ENCODE measurements around the gene ZNF532.

Gene ZNF532

DNA sequence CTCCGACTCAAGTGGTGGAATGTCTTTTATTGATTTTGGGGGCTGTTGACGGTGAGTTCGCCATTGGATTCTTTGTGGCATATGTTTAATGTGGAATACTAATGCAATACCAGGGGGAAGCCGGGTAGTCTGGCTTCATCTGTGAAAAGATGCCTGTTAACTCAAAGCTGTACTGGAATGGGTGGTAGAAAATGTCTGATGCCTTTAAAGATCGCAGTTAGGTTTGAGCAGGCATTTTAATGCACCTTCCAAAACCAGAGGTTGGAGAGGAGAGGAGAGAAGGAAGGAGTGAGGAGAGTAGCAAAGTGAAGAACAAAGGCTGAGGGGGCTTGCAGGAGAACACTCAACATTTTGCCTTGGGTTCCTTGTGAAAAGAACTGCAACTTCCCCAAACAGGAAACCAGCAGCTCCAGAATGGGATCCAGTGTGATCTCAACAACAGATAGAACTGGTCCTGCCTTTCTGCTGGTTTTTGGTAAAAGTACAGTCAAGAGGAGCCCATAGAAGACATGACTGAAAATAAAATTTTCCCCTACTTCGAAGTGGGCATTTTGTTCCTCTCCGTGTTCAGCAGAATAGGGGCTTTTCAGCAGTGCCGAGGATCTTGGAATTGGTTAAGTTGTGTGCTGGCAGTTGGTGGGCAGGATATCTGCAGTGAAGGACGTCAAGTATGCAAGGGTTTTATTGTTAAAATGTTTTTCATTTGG lies 1.5 kb downstream of the ZNF532 start:
- H3K36me3 ChIP-seq (ENCODE audit: insufficient read depth, low read length): no peaks in the 10 kb centered on the region
- no peak overlapping the region for H3K4me3 ChIP-seq (ENCODE audit: low read length, poor library complexity, severe bottlenecking)
- H4K20me1 ChIP-seq (ENCODE audit: insufficient read depth, low read length, poor library complexity, severe bottlenecking): no peaks in the 10 kb centered on the region
- H3K4me1 ChIP-seq (ENCODE audit: insufficient read depth, low read length, poor library complexity, severe bottlenecking): no peaks in the 10 kb centered on the region
- no peak overlapping the region for H3K4me2 ChIP-seq (ENCODE audit: low read depth, low read length, poor library complexity, severe bottlenecking)
- H3F3A ChIP-seq (ENCODE audit: low read depth): no peaks in the 10 kb centered on the region
- H3K79me2 ChIP-seq (ENCODE audit: insufficient read depth, low read length): no peaks in the 10 kb centered on the region
- H3K9me2 ChIP-seq (replicated peaks; ENCODE audit: low read depth, low read length): no peaks in the 10 kb centered on the region
- H3K9ac ChIP-seq (ENCODE audit: low read depth, low read length, poor library complexity, severe bottlenecking): no peak overlapping the region
- H3K9me3 ChIP-seq (ENCODE audit: insufficient read depth, low read depth, low read length): no peaks in the 10 kb centered on the region
- TF ChIP-seq EZH2phosphoT487 (IDR thresholded peaks at IDR 0.05; ENCODE audit: borderline replicate concordance): no peak
- TF ChIP-seq, protein P1, sequence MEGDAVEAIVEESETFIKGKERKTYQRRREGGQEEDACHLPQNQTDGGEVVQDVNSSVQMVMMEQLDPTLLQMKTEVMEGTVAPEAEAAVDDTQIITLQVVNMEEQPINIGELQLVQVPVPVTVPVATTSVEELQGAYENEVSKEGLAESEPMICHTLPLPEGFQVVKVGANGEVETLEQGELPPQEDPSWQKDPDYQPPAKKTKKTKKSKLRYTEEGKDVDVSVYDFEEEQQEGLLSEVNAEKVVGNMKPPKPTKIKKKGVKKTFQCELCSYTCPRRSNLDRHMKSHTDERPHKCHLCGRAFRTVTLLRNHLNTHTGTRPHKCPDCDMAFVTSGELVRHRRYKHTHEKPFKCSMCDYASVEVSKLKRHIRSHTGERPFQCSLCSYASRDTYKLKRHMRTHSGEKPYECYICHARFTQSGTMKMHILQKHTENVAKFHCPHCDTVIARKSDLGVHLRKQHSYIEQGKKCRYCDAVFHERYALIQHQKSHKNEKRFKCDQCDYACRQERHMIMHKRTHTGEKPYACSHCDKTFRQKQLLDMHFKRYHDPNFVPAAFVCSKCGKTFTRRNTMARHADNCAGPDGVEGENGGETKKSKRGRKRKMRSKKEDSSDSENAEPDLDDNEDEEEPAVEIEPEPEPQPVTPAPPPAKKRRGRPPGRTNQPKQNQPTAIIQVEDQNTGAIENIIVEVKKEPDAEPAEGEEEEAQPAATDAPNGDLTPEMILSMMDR (conservative IDR thresholded peaks at IDR 0.05; ENCODE audit: low read length): no peak
- H3K27me3 ChIP-seq (ENCODE audit: insufficient read depth, low read length, poor library complexity, severe bottlenecking): no peaks in the 10 kb centered on the region
- H2AFZ ChIP-seq (ENCODE audit: low read length): no peak overlapping the region

DNA sequence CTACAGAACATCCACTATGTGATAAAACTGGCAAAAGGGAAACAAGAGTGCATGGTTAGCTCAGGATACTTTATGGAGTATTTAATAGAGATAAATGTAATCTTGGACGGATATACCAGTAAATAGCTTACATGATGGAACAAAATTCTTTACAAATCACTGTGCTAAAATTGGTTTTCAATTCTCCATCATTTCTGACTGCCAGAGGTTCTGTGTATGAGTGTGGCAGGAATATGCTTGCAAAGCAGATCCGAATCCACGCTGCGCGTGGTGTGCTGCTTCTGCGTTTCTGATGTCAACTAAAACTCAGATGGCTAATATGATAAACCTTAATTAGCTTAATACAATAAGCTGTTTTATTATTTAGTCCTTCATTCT lies 2.1 kb downstream of the ZNF532 start:
- H3K79me2 ChIP-seq (ENCODE audit: insufficient read depth, low read length): no peaks in the 10 kb centered on the region
- no peaks in the 10 kb centered on the region for H3F3A ChIP-seq (ENCODE audit: low read depth)
- H3K4me2 ChIP-seq (ENCODE audit: low read depth, low read length, poor library complexity, severe bottlenecking): no peak overlapping the region
- no peaks in the 10 kb centered on the region for H3K9me2 ChIP-seq (replicated peaks; ENCODE audit: low read depth, low read length)
- no peaks in the 10 kb centered on the region for H3K4me1 ChIP-seq (ENCODE audit: insufficient read depth, low read length, poor library complexity, severe bottlenecking)
- H3K9me3 ChIP-seq (ENCODE audit: insufficient read depth, low read depth, low read length): no peaks in the 10 kb centered on the region
- H4K20me1 ChIP-seq (ENCODE audit: insufficient read depth, low read length, poor library complexity, severe bottlenecking): no peaks in the 10 kb centered on the region
- TF ChIP-seq, protein P1 (conservative IDR thresholded peaks at IDR 0.05; ENCODE audit: low read length): no peak
- TF ChIP-seq EZH2phosphoT487 (IDR thresholded peaks at IDR 0.05; ENCODE audit: borderline replicate concordance): no peak
- H2AFZ ChIP-seq (ENCODE audit: low read length): no peak overlapping the region
- no peaks in the 10 kb centered on the region for H3K36me3 ChIP-seq (ENCODE audit: insufficient read depth, low read length)
- no peak overlapping the region for H3K9ac ChIP-seq (ENCODE audit: low read depth, low read length, poor library complexity, severe bottlenecking)
- no peak overlapping the region for H3K4me3 ChIP-seq (ENCODE audit: low read length, poor library complexity, severe bottlenecking)
- H3K27me3 ChIP-seq (ENCODE audit: insufficient read depth, low read length, poor library complexity, severe bottlenecking): no peaks in the 10 kb centered on the region

DNA sequence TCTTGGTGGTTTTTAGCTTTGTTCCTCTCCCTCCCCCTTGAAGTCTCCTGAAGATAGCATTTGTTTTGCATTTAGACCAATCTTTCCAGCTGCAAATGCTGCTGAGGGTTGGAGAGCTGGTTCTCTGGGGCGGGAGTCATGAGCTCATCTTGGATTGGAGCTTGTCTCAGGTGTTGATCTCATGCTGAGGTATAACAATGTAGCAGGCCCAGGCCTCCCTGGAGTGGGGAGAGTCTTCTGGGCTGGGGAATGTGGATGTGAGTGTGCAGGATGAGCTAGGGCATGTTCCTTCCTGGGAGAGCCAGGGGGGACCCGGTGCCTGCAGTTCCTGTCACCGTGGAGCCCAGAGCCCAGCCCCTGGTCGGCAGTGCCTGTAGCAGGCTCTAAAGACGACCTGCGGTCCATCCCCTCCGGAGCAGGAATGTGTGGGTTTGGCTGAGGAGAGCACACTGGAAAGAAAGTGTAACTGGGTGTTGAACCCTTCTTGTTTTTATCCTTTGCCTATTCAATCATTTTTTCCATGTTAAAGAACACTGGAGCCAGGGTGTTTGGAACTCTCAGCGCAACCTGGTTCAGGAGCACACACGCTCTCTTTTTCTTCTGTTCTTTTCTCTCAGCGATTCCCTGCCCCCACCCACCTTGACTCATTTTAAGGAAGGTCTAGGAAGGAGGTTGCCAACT lies 2.7 kb downstream of the ZNF532 start:
- Histone ChIP-seq H2AFZ (ENCODE audit: low read length) (no peak overlapping the region), H3K4me1 (ENCODE audit: insufficient read depth, low read length, poor library complexity, severe bottlenecking) (no peaks in the 10 kb centered on the region), H3K9ac (ENCODE audit: low read depth, low read length, poor library complexity, severe bottlenecking) (no peak overlapping the region), H4K20me1 (ENCODE audit: insufficient read depth, low read length, poor library complexity, severe bottlenecking) (no peaks in the 10 kb centered on the region), H3F3A (ENCODE audit: low read depth) (no peaks in the 10 kb centered on the region), H3K36me3 (ENCODE audit: insufficient read depth, low read length) (no peaks in the 10 kb centered on the region), H3K4me2 (ENCODE audit: low read depth, low read length, poor library complexity, severe bottlenecking) (no peak overlapping the region), H3K9me3 (ENCODE audit: insufficient read depth, low read depth, low read length) (no peaks in the 10 kb centered on the region), H3K4me3 (ENCODE audit: low read length, poor library complexity, severe bottlenecking) (no peak overlapping the region), H3K9me2 (replicated peaks; ENCODE audit: low read depth, low read length) (no peaks in the 10 kb centered on the region), H3K27me3 (ENCODE audit: insufficient read depth, low read length, poor library complexity, severe bottlenecking) (no peaks in the 10 kb centered on the region), H3K79me2 (ENCODE audit: insufficient read depth, low read length) (no peaks in the 10 kb centered on the region)
- no peak for TF ChIP-seq EZH2phosphoT487 (IDR thresholded peaks at IDR 0.05; ENCODE audit: borderline replicate concordance)
- TF ChIP-seq, protein P1 (conservative IDR thresholded peaks at IDR 0.05; ENCODE audit: low read length): no peak
